ENCODE measurements around the gene CLNK. TPM values are rescaled to one million over a fixed set of nuclear protein-coding genes. Genes with fewer than 3 reads are reported as not detected.

The CLNK gene
- polyA plus RNA-seq, 3 donors = not detected

GRCh38 chr4:10437735-10438134 is 246.8 kb downstream of the CLNK start:
- no peak overlapping the region for H3K27ac Mint-ChIP-seq
- H3K4me3 Mint-ChIP-seq = no peak overlapping the region
- Histone ChIP-seq H3K9me3 (replicated peaks in 1 of 2; ENCODE audit: control insufficient read depth in 1 of 2, insufficient read depth in 1 of 2, low read length in 2 of 2) (peaks cover 7 to 9% of the 10 kb centered on the region in 2 donors), H2AFZ (ENCODE audit: insufficient read depth, low read depth, low read length, poor library complexity, severe bottlenecking) (no peak overlapping the region), H3K79me2 (ENCODE audit: insufficient read depth, low read length) (no peaks in the 10 kb centered on the region), H3K27ac (ENCODE audit: low read depth in 1 of 2, low read length in 2 of 2) (no peak overlapping the region), H4K20me1 (ENCODE audit: insufficient read depth, low read length) (no peaks in the 10 kb centered on the region), H3K4me1 (ENCODE audit: control insufficient read depth in 1 of 2, insufficient read depth in 2 of 2, low read length in 2 of 2) (no peaks in the 10 kb centered on the region), H3K9ac (ENCODE audit: insufficient read depth, low read length, poor library complexity, severe bottlenecking) (no peak overlapping the region), H3K36me3 (replicated peaks in 1 of 2; ENCODE audit: control insufficient read depth in 1 of 2, insufficient read depth in 2 of 2, low read length in 2 of 2) (no peaks in the 10 kb centered on the region), H3K27me3 (ENCODE audit: control insufficient read depth in 2 of 2, insufficient read depth in 2 of 2, low read length in 2 of 2) (no peaks in the 10 kb centered on the region), H3K4me2 (replicated peaks; ENCODE audit: extremely low read depth, low read length, poor library complexity, severe bottlenecking) (no peak overlapping the region), H3K4me3 (replicated peaks in 1 of 3; ENCODE audit: low read depth in 2 of 3, low read length in 3 of 3) (no peak overlapping the region)
- H3K36me3 Mint-ChIP-seq = peaks cover 1 to 2% of the 10 kb centered on the region in 2 donors
- no peak for DNase-seq
- intact Hi-C loops (cut with micrococcal nuclease) = no loop called here
- TF ChIP-seq, protein P1, sequence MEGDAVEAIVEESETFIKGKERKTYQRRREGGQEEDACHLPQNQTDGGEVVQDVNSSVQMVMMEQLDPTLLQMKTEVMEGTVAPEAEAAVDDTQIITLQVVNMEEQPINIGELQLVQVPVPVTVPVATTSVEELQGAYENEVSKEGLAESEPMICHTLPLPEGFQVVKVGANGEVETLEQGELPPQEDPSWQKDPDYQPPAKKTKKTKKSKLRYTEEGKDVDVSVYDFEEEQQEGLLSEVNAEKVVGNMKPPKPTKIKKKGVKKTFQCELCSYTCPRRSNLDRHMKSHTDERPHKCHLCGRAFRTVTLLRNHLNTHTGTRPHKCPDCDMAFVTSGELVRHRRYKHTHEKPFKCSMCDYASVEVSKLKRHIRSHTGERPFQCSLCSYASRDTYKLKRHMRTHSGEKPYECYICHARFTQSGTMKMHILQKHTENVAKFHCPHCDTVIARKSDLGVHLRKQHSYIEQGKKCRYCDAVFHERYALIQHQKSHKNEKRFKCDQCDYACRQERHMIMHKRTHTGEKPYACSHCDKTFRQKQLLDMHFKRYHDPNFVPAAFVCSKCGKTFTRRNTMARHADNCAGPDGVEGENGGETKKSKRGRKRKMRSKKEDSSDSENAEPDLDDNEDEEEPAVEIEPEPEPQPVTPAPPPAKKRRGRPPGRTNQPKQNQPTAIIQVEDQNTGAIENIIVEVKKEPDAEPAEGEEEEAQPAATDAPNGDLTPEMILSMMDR (IDR thresholded peaks at IDR 0.05) = no peak
- peaks cover 3 to 14% (median 10%) of the 10 kb centered on the region in 7 donors for H3K9me3 Mint-ChIP-seq
- H3K4me1 Mint-ChIP-seq = no peaks in the 10 kb centered on the region
- WGBS (ENCODE audit: insufficient coverage) = no CpG with 5 or more reads among the region's 1 CpG
- H3K27me3 Mint-ChIP-seq (ENCODE audit: low read depth in 3 of 3) = peaks cover 1 to 8% (median 2%) of the 10 kb centered on the region in 3 donors

Other genes starting within 250 kb of the CLNK start
- 10 to 100 TPM in 1 of 3 donors, 1 to 10 TPM in 2; 4.5 to 11.3 (median 5.4) TPM for gene ZNF518B, start 227.3 kb downstream of the CLNK start, polyA plus RNA-seq